ENCODE data around the gene APBA1. TPM values are rescaled to one million over a fixed set of nuclear protein-coding genes. Genes with fewer than 3 reads are reported as not detected.

Gene APBA1
- total and polyA plus RNA-seq, 10 donors, result 0.41 to 28.2 (median 13.8) TPM

- H3K4me1 ChIP-seq, result no peaks in the 10 kb centered on the region
- no peaks in the 10 kb centered on the region for H3K27me3 ChIP-seq (replicated peaks in 1 of 7)
- no peak overlapping the region for H3K27ac ChIP-seq
- no peaks in the 10 kb centered on the region for H3K36me3 ChIP-seq
- no peak for DNase-seq
- intact Hi-C loops (cut with DNase I; ENCODE audit: low total_unique reads), result no loop called here
- no peak overlapping the region for H3K4me3 ChIP-seq
- TF ChIP-seq POLR2A (IDR thresholded peaks at IDR 0.05) (no peak), CTCF (IDR thresholded peaks at IDR 0.05 in 8 of 11, conservative IDR thresholded peaks at IDR 0.05 in 3 of 11) (no peak), POLR2AphosphoS5 (IDR thresholded peaks at IDR 0.05) (no peak)
- no peaks in the 10 kb centered on the region for H3K9me3 ChIP-seq
- 73 to 93% (median 81%) methylated on average over 1 of the region's 1 CpG for WGBS, 5 donors
These were observed 18.9 kb downstream of the APBA1 start for GRCh38 chr9:69653261-69653660.

GRCh38 chr9:69649566-69650250, 22.5 kb downstream of the APBA1 start:
- no peaks in the 10 kb centered on the region for H3K36me3 ChIP-seq
- TF ChIP-seq POLR2AphosphoS5 (IDR thresholded peaks at IDR 0.05) (no peak), CTCF (IDR thresholded peaks at IDR 0.05 in 8 of 11, conservative IDR thresholded peaks at IDR 0.05 in 3 of 11) (no peak), POLR2A (IDR thresholded peaks at IDR 0.05) (no peak)
- H3K9me3 ChIP-seq, result no peaks in the 10 kb centered on the region
- peaks cover 0 to 7% (median 0%) of the 10 kb centered on the region in 6 donors for H3K4me1 ChIP-seq
- H3K4me3 ChIP-seq, result no peak overlapping the region
- intact Hi-C loops (cut with DNase I; ENCODE audit: low total_unique reads), result no loop called here
- H3K27ac ChIP-seq, result no peak overlapping the region
- 42 to 66% (median 55%) methylated on average over 4 of the region's 4 CpGs for WGBS, 5 donors
- no peaks in the 10 kb centered on the region for H3K27me3 ChIP-seq (replicated peaks in 1 of 7)
- no peak for DNase-seq

- H3K27me3 ChIP-seq (replicated peaks in 1 of 7), result no peaks in the 10 kb centered on the region
- no peak for TF ChIP-seq POLR2A (IDR thresholded peaks at IDR 0.05)
- no peak for TF ChIP-seq POLR2AphosphoS5 (IDR thresholded peaks at IDR 0.05)
- TF ChIP-seq CTCF (IDR thresholded peaks at IDR 0.05 in 8 of 11, conservative IDR thresholded peaks at IDR 0.05 in 3 of 11), result no peak
- H3K36me3 ChIP-seq, result no peaks in the 10 kb centered on the region
- intact Hi-C loops (cut with DNase I; ENCODE audit: low total_unique reads), result no loop called here
- no peak for DNase-seq
- peaks cover 0 to 7% (median 0%) of the 10 kb centered on the region in 6 donors for H3K4me1 ChIP-seq
- no peak overlapping the region for H3K4me3 ChIP-seq
- 67 to 98% (median 85%) methylated on average over 3 of the region's 3 CpGs for WGBS, 5 donors
- no peak overlapping the region for H3K27ac ChIP-seq
- no peaks in the 10 kb centered on the region for H3K9me3 ChIP-seq
These were observed 24.4 kb downstream of the APBA1 start for GRCh38 chr9:69647804-69648203.

- WGBS, 5 donors, result 67 to 87% (median 80%) methylated on average over 3 of the region's 3 CpGs
- intact Hi-C loops (cut with DNase I; ENCODE audit: low total_unique reads), result no loop called here
- Histone ChIP-seq H3K27me3 (replicated peaks in 1 of 7) (no peaks in the 10 kb centered on the region), H3K4me3 (no peak overlapping the region), H3K9me3 (no peaks in the 10 kb centered on the region), H3K36me3 (no peaks in the 10 kb centered on the region), H3K27ac (no peak overlapping the region), H3K4me1 (peaks cover 0 to 7% (median 0%) of the 10 kb centered on the region in 6 donors)
- TF ChIP-seq POLR2A (IDR thresholded peaks at IDR 0.05) (no peak), CTCF (IDR thresholded peaks at IDR 0.05 in 8 of 11, conservative IDR thresholded peaks at IDR 0.05 in 3 of 11) (no peak), POLR2AphosphoS5 (IDR thresholded peaks at IDR 0.05) (no peak)
- DNase-seq, result no peak
These were observed 25.4 kb downstream of the APBA1 start for GRCh38 chr9:69646810-69647209.

Data from spleen (tissue), 11 donors.